GM12873 (cell line): ENCODE data around the gene FGFR3.

Source experiments
- CTCF ChIP-seq: IDR thresholded peaks from 2 replicates; pipeline ENCODE4 v1.5.1; 2012; ENCODE audit warnings: low read depth, mild to moderate bottlenecking, moderate library complexity, low read length, control low read depth; ENCODE audit not compliant: insufficient read depth; ENCODE audit errors: missing control alignments

FGFR3 gene

GRCh38 chr4:1767061-1767769 is 25.9 kb upstream of the FGFR3 start:
- TF ChIP-seq CTCF, result no peak

DNA sequence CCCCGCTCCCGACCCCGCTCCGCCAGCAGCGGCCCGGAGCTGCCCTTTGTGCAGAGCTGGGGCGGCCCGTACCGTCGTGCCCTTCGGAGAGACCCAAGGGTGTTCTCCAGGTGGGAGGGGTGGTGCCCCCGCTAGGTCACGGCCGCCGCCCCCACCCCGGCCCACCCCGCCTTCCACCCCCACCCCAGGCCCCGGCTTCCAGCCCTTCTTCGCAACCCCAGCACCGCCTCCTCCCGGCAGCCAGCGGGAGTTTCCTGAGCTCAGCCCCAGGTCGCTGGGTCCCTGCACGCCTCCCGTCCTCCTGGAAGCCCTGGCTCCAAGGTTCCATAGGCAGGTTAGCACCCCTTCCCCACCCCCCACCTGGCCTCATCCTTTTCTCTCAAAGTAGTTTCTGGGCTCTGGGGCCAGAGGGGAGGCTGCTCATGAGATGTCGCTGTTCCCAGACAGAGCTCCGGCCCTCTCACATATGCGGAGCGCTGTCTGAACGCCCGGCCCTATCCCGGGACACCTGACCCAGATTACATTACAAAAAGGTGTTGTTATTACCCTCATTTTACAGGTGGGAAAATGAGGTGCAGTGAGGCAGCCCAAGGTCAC is 25.2 kb upstream of the FGFR3 start:
- TF ChIP-seq CTCF, result peak; percentile 41

DNA sequence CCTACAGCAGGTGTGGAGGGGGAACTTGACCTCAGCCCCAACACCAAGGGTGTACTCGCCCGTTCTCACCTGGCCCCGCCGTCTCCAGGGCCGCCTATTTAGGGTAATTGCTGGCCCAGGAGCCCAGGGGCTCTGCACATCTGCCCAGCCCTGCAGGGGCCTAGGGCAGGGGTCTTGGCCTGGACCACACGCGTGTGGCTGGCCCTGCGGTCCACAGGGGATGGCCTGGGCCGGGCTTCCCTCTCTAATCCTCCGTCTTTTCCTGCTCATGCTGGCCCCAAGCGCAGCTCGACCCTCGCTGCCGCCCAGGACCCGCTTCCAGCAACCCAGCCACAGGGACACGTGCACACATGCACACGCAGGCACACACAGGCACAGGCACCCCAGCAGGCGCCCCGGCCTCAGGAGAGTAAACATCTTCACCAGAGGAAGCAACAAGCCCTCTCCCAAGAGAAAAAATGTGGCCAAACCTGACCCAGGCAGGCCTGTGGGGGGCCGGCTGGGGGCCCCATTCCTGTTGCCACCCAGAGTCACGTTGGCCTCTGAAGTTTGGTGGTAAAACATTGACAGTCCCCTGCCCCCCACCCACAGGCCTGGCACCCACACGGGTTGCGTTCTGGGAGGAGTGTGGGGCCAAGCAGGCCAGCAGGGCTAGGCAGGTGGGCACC is 24.6 kb upstream of the FGFR3 start:
- no peak for TF ChIP-seq CTCF

GRCh38 chr4:1769692-1770091 is 23.4 kb upstream of the FGFR3 start:
- TF ChIP-seq CTCF, result no peak

DNA sequence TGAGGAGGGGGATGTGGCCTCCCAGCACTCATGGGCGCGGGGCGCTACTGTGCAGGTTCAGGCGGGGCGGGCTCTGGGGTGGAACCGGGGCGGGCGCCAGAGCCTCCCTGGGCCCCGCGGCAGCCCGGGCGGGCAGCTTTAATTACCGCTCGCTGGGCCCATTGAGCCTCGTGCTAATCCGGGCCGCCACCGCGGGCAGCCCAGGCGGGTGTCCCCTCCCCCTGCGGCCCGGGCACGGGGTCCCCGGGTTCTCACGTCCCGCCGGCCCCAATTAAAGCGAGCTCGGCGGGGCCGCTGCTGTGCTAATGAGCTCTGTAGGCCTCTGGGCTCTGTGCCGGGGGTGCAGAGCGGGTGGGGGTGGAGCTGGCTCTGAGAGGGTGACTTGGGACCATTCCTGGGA is 22.8 kb upstream of the FGFR3 start:
- TF ChIP-seq CTCF, result no peak

- no peak for TF ChIP-seq CTCF
These were observed 22.3 kb upstream of the FGFR3 start for GRCh38 chr4:1770791-1771231.

GRCh38 chr4:1771555-1772305 is 21.4 kb upstream of the FGFR3 start:
- TF ChIP-seq CTCF, result no peak
